Measurements from ENCODE around the gene LRRC61.

Gene LRRC61

GRCh38 chr7:150332852-150333635 is 9.9 kb downstream of the LRRC61 start:
- no peak for DNase-seq

GRCh38 chr7:150333659-150334058 is 10.5 kb downstream of the LRRC61 start:
- no peak for DNase-seq

DNA sequence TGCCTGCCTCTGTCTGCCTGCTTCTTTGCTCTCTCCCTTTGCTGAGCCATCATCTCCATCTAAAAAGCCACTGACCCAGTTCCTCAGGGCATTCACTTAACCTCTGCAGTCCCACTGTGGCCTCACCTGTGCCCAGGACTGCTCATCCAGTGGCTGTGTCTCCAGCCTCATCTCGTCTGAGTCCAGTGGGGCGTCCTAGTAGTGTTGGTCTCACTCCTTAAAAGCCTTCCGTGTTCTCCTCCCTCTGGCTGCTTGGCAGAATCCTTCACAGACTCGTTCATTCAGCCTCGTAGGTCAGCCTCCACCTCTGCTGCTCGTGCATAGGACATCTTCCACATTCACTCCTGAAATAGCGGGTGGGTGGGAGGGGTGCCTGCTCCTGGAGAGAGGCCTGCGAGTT is 11.0 kb downstream of the LRRC61 start:
- no peak for DNase-seq

DNA sequence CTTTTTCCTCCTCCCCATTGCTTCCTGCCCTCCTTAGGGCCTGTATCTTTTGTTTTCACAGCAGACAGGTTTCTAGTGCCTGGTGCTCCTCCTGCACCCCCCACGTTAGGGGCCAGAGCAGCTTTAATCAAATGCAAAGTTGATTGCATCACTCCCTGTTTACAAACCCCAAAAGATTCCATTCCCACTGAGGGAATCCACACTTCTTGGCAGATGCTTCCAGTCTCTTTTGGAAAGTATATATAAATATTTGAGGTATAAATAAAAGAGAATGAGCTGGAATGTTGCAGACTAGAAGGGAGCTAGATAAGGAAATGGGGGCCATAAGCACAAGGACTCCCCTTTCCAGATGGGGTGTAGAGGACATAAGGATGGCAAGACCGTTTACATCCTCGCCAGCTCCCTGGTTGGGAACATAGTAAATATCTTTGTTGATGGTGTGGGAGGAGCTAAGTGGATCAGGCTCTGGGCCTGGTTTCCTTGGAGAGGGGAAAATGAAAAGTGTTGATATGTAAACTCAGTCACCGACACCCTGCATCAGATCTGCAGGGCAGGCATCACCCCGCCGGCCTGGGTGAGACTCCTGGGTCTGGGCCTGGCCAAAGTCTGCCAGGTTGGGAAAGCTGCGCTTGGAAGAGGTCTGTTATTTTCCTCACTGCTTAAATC is 12.1 kb downstream of the LRRC61 start:
- no peak for DNase-seq

GRCh38 chr7:150335774-150336112 is 12.6 kb downstream of the LRRC61 start:
- DNase-seq, result no peak

GRCh38 chr7:150336746-150337145 is 13.6 kb downstream of the LRRC61 start:
- DNase-seq, result no peak

DNA sequence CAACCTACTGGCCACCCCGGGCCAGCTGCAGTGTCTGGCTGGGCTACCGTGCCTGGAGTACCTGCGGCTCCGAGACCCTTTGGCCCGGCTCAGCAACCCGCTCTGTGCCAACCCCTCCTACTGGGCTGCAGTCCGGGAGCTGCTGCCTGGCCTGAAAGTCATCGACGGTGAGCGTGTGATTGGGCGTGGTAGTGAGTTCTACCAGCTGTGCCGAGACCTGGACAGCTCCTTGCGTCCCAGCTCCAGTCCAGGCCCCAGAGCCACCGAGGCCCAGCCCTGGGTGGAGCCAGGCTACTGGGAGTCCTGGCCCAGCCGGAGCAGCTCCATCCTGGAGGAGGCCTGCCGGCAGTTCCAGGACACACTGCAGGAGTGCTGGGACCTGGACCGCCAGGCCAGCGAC is 14.0 kb downstream of the LRRC61 start:
- DNase-seq, result no peak

- no peak for DNase-seq
Observed at GRCh38 chr7:150337659-150338081, 14.5 kb downstream of the LRRC61 start.

GRCh38 chr7:150338166-150338829 is 15.1 kb downstream of the LRRC61 start:
- no peak for DNase-seq

GRCh38 chr7:150339409-150339809 is 16.3 kb downstream of the LRRC61 start:
- DNase-seq, result no peak

DNA sequence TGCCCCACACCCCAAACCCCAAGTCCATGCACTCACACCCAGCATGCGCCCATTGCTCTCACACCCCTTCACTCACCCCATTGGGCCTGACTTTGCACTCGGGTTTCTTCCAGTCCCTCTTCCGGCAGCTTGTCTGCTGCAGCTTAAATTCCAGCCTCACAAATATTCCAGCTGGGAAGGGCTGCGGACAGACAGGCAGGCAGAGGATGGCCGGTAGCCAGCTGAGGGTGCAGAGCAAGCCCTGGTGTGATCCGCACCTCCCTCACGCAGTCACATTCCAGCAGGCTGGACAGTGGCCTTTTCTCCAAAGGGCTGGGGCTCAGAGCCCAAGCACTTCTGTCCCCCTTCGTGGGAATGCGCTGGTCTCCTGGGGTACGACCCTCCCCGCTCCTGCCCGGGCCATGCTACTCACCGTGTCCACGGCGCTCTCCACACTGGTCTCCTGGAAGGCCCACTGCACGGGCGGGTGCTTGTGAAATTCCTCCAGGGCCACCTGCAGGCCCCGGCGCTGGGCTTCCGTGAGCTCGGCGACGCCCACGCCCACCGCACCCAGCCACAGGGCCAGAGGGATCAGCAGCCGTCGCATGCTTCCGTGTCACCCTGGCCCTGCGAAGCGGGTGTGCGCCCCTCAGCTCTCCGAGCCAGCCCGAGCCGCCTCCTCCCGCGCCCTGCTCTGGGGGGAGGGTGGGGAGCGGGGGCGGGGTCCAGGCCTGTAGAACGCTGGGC is 17.0 kb downstream of the LRRC61 start:
- DNase-seq, result no peak

- no peak for DNase-seq
Observed at GRCh38 chr7:150340875-150341262, 17.7 kb downstream of the LRRC61 start.

DNA sequence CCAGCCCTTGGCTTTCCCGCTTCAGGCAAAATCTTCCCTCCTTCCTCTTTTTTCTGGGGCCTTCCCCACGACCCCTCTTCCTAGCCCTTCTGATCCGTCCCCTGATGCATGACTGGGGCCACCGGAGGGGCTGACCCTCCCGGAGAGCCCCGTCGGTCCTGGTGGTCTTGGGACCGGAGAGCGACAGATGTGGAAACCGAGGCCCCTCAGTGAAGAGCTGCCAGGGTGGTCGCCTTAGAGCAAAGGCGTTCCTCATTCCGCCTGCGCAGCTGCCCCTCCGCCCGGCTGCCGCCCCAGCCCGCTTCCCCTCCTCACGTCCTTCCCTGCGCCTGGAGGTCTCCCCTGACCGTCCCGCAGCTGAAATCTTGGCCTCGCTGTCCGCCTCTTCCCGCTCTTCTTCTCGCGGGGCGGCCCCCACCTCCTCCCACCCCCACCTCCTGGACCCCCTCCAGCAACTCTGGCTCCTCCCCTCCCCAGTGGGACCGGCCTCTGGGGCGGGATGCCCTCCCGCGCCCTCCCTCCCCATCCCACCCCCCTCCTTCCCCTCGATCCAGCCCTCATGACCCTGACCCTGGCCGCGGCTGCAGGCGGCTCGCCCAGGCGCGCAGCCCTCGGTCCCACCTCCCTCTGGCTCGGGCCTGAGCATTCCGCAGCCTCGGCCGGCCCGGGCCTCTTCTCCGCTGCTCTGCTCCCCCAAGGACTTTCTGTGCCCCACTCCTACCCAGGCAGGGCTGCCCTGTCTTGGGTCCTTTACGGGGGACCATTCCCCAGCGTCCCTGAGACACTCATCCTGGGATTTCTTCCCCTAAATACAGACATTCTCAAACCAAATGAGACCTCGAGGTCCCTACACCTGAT is 18.3 kb downstream of the LRRC61 start, which contains the start of gene RARRES2:
RARRES2 (minus strand) TSS at position 367 of the 858 bp plus-strand sequence. CDS start 1,020 bp downstream, outside the sequence.
- no peak for DNase-seq

- no peak for DNase-seq
Observed at GRCh38 chr7:150342121-150342408, 18.9 kb downstream of the LRRC61 start.

DNA sequence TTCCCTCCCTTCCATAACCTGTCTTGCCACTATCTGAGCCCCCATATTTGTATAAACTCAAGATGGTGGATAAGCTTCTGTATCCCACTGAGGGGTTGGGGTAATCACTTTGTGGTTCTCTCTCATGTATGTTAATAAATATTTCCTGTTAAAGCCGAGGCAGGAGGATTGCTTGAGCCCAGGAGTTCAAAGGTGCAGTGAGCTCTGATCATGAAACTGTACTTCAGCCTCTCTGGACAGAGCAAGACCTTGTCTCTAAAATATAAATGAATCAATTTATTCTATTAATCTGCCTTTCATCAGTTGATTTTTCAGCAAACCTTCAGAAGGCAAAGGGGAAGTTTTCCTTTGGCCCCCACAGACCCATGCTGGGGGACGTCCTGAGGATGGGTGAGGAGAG is 20.1 kb downstream of the LRRC61 start:
- DNase-seq, result no peak

- no peak for DNase-seq
Observed at GRCh38 chr7:150344299-150344698, 21.1 kb downstream of the LRRC61 start.

DNA sequence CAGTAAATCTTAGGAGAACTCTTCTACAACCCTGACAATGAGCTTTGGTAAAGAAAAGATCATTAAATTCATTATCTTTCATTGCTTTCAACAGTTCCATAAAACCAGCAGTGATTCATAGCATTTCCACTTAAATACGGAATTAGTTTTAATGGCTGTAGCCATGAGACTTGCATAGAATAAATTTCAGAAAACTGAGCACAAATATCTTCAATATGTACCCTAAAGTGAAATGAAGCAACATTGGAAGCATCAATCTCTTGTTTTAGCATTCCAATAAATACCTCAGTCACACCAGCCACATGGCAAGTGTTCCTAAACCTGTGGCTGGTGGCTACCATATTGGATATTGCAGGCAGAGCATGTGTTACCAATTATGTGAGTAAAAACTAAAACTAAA is 21.9 kb downstream of the LRRC61 start:
- no peak for DNase-seq

DNA sequence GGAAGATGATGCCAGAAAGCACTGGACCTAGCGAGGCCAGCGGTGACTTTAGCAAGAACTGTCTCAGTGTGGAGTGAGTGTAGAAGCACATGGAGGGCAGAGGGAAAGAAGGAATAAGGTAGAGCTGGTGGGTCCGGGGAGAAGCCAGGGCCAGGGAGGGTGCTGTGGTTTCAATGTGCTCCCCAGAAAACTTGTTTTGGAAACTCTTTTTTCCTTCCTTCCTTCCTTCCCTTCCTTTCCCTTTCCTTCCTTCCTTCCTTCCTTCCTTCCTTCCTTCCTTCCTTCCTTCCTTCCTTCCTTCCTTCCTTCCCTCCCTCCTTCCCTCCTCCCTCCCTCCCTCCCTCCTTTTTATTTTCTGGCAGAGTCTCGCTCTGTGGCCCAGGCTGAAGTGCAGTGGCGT is 23.8 kb downstream of the LRRC61 start:
- DNase-seq, result no peak

DNA sequence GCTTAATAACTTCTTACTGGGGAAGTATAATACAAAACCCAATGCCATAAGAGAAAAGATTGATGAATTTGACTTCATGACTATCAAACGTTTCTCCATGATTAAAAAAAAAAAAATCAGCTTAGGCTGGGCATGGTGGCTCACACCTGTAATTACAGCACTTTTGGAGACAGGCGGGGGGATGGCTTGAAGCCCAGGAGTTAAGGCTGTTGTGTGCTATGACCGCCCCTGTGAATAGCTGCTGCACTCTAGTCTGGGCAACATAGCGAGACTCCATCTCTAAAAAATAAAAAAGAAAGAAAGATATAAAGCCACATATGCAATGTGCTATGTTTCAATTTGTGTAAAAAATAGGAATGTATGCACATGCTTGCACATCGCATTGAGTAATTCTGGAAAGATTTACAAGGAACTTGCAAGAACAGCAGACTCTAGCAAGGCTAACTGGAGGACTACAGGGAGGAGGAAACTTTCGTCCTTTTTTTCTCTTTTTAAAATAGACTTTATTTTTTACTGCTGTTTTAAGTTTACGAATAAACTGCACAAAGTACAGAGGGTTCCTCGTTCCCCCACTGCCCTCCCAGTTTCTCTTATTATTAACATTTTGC is 28.5 kb downstream of the LRRC61 start:
- DNase-seq, result no peak

GRCh38 chr7:150355666-150356059 is 32.5 kb downstream of the LRRC61 start:
- no peak for DNase-seq

- DNase-seq, result peak; percentile 80
Observed at GRCh38 chr7:150356265-150356897, 33.2 kb downstream of the LRRC61 start.

GRCh38 chr7:150357270-150357669 is 34.1 kb downstream of the LRRC61 start:
- peak; percentile 88 for DNase-seq

All from NCI-H1694 (cell line).